H9 (cell line): ENCODE results near the gene LRRC28. TPM values are rescaled to one million over a fixed set of nuclear protein-coding genes. Genes with fewer than 3 reads are reported as not detected.

ENCODE experiments used
- DNase-seq: peaks from one replicate; pipeline ENCODE4 v3.0.0-alpha.2; 2017
- H2AFZ ChIP-seq: one replicate; pipeline ENCODE4 v1.6.1; 2013; ENCODE audit warnings: mild to moderate bottlenecking, low read length, control low read depth, moderate library complexity
- H2AK5ac ChIP-seq: 2 replicates; pipeline ENCODE4 v1.6.1; 2013; ENCODE audit warnings: low read length, control low read depth, mixed read lengths; ENCODE audit not compliant: insufficient read length
- H2BK120ac ChIP-seq: one replicate; pipeline ENCODE4 v1.6.1; 2013; ENCODE audit warnings: low read depth, mild to moderate bottlenecking, low read length, control low read depth, inconsistent platforms; ENCODE audit not compliant: poor library complexity, severe bottlenecking
- H2BK12ac ChIP-seq: 2 replicates; pipeline ENCODE4 v1.6.1; 2013; ENCODE audit warnings: low read length, control low read depth, mixed read lengths, low read depth; ENCODE audit not compliant: insufficient read length
- H2BK15ac ChIP-seq: 2 replicates; pipeline ENCODE4 v1.6.1; 2013; ENCODE audit warnings: low read depth, low read length, control low read depth
- H2BK20ac ChIP-seq: one replicate; pipeline ENCODE4 v1.6.1; 2013; ENCODE audit warnings: low read depth, mild to moderate bottlenecking, low read length, control low read depth, inconsistent platforms; ENCODE audit not compliant: poor library complexity, severe bottlenecking
- H2BK5ac ChIP-seq: 2 replicates; pipeline ENCODE4 v1.6.1; 2013; ENCODE audit warnings: low read length, control low read depth, mixed read lengths; ENCODE audit not compliant: insufficient read length
- H3K14ac ChIP-seq: 2 replicates; pipeline ENCODE4 v1.6.1; 2013; ENCODE audit warnings: low read length, control low read depth; ENCODE audit not compliant: insufficient read depth
- H3K18ac ChIP-seq: 2 replicates; pipeline ENCODE4 v1.6.1; 2013; ENCODE audit warnings: low read depth, mild to moderate bottlenecking, mixed read lengths, low read length, control low read depth; ENCODE audit not compliant: insufficient read length
- H3K23ac ChIP-seq: 2 replicates; pipeline ENCODE4 v1.6.1; 2013; ENCODE audit warnings: low read length, control low read depth, mixed read lengths, low read depth; ENCODE audit not compliant: insufficient read length
- H3K23me2 ChIP-seq: 2 replicates; pipeline ENCODE4 v1.6.1; 2013; ENCODE audit warnings: low read depth, mild to moderate bottlenecking, mixed read lengths, low read length, control low read depth; ENCODE audit not compliant: insufficient read length, poor library complexity, severe bottlenecking
- H3K27ac ChIP-seq: 2 replicates; pipeline ENCODE4 v1.5.1; 2013; ENCODE audit warnings: low read length, control low read depth, mixed read lengths, low read depth; ENCODE audit not compliant: insufficient read length
- H3K27me3 ChIP-seq: 2 replicates; pipeline ENCODE4 v1.6.1; 2013; ENCODE audit warnings: low read length, control low read depth, inconsistent platforms; ENCODE audit not compliant: insufficient read depth
- H3K4ac ChIP-seq: 2 replicates; pipeline ENCODE4 v1.6.1; 2013; ENCODE audit warnings: low read depth, mild to moderate bottlenecking, control low read depth, inconsistent platforms, low read length, moderate library complexity
- H3K4me1 ChIP-seq: 2 replicates; pipeline ENCODE4 v1.6.1; 2013; ENCODE audit warnings: low read length, control low read depth, inconsistent platforms; ENCODE audit not compliant: insufficient read depth
- H3K4me2 ChIP-seq: 2 replicates; pipeline ENCODE4 v1.6.1; 2013; ENCODE audit warnings: low read length, control low read depth, mixed read lengths; ENCODE audit not compliant: insufficient read length, insufficient read depth
- H3K56ac ChIP-seq: 2 replicates; pipeline ENCODE4 v1.6.1; 2013; ENCODE audit warnings: low read depth, mild to moderate bottlenecking, mixed read lengths, low read length, control low read depth; ENCODE audit not compliant: insufficient read length
- H3K79me1 ChIP-seq: 2 replicates; pipeline ENCODE4 v1.6.1; 2013; ENCODE audit warnings: low read depth, mild to moderate bottlenecking, moderate library complexity, low read length, control low read depth, inconsistent platforms; ENCODE audit not compliant: insufficient read depth, poor library complexity, severe bottlenecking
- H3K79me2 ChIP-seq: 2 replicates; pipeline ENCODE4 v1.6.1; 2013; ENCODE audit warnings: low read length, control low read depth, inconsistent platforms; ENCODE audit not compliant: insufficient read depth
- H3K9ac ChIP-seq: 2 replicates; pipeline ENCODE4 v1.6.1; 2013; ENCODE audit warnings: low read length, control low read depth, mixed read lengths; ENCODE audit not compliant: insufficient read length; ENCODE audit errors: extremely low read depth
- H3K9me3 ChIP-seq: one replicate; pipeline ENCODE4 v1.6.1; 2013; ENCODE audit warnings: low read depth, low read length, inconsistent platforms; ENCODE audit not compliant: control insufficient read depth
- H3T11ph ChIP-seq: one replicate; pipeline ENCODE4 v1.6.1; 2013; ENCODE audit warnings: mild to moderate bottlenecking, low read length, control low read depth, inconsistent platforms
- H4K20me1 ChIP-seq: one replicate; pipeline ENCODE4 v1.6.1; 2013; ENCODE audit not compliant: control insufficient read depth, insufficient read length, insufficient read depth
- H4K5ac ChIP-seq: 2 replicates; pipeline ENCODE4 v1.6.1; 2013; ENCODE audit warnings: low read depth, mild to moderate bottlenecking, mixed read lengths, low read length, control low read depth; ENCODE audit not compliant: insufficient read length
- H4K8ac ChIP-seq: replicated peaks from 2 replicates; pipeline ENCODE4 v1.6.1; 2013; ENCODE audit warnings: low read length, control low read depth, mixed read lengths, low read depth; ENCODE audit not compliant: insufficient read length
- H4K91ac ChIP-seq: 2 replicates; pipeline ENCODE4 v1.6.1; 2013; ENCODE audit warnings: low read depth, mild to moderate bottlenecking, moderate library complexity, mixed read lengths, low read length, control low read depth; ENCODE audit not compliant: insufficient read length
- H3K27ac Mint-ChIP-seq, 3 experiments: 2 replicates in 2 of 3; 3 replicates in 1 of 3; pipeline ENCODE4 v1.8.0; 2020 to 2021; ENCODE audit warnings: mixed read lengths in 3 of 3, mild to moderate bottlenecking in 1 of 3, moderate library complexity in 1 of 3
- H3K27me3 Mint-ChIP-seq: 2 replicates; pipeline ENCODE4 v1.8.0; 2021; ENCODE audit warnings: low read depth, mild to moderate bottlenecking, moderate library complexity, mixed read lengths
- H3K36me3 Mint-ChIP-seq, 3 experiments: 2 replicates in 2 of 3; 3 replicates in 1 of 3; pipeline ENCODE4 v1.8.0; 2020 to 2021; ENCODE audit warnings: low read depth in 3 of 3, mixed read lengths in 3 of 3; ENCODE audit not compliant: insufficient read depth in 1 of 3
- H3K4me1 Mint-ChIP-seq, 2 experiments: 2 replicates each; pipeline ENCODE4 v1.8.0; 2020; ENCODE audit warnings: mixed read lengths in 2 of 2
- H3K4me3 Mint-ChIP-seq, 2 experiments: 2 replicates in 1 of 2; 3 replicates in 1 of 2; pipeline ENCODE4 v1.8.0; 2020 to 2021; ENCODE audit warnings: mild to moderate bottlenecking in 2 of 2, mixed read lengths in 2 of 2, moderate library complexity in 1 of 2
- H3K9me3 Mint-ChIP-seq, 2 experiments: 2 replicates in 1 of 2; 3 replicates in 1 of 2; pipeline ENCODE4 v1.8.0; 2020; ENCODE audit warnings: mild to moderate bottlenecking in 2 of 2, mixed read lengths in 2 of 2, moderate library complexity in 1 of 2
- WGBS: extraction: QIAGEN DNeasy Blood & Tissue Kit; methylation state at CpG from one replicate; pipeline ENCODE4 v1.1.7; 2013; ENCODE audit warnings: missing lambda C conversion rate, low lambda C conversion rate, mixed read lengths; ENCODE audit not compliant: insufficient read length; ENCODE audit errors: extremely low coverage; 5-methylcytosine and 5-hydroxymethylcytosine counted together
- total RNA-seq: library from RNA; stranded (reverse); gene quantifications from 2 replicates; pipeline ENCODE4 v1.2.1, GENCODE V29; 2021
- TF ChIP-seq, protein P1 (sequence below): fragments of 200-600 bp; sonication (generic); conservative IDR thresholded peaks from 3 replicates; pipeline ENCODE4 v1.8.0; 2021; ENCODE audit warnings: antibody characterized with exemption, mild to moderate bottlenecking

LRRC28 gene
- total RNA-seq, 1 experiment from 2014 or later: 17.6 TPM

DNA sequence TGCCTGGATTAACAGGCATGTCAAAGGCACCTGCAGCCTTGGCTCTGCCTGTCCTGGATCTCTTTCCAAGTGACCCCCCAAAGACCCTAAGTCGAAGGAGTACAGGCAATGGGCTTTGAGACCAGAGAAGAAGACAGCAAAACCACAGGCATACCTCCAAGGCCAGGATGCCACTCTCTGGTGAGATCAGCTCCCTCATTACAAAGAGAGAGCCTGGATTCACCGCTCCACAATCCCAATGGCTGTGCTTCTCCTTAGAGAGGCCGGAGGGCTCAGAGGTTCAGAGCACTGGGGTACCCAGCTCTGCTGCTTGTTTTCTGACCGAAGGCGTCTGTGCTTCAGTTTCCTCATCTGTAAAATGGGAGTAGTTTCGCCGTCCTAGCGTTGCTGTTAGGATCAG, 160.0 kb downstream of the LRRC28 start:
- no peak overlapping the region for H2AK5ac ChIP-seq
- no peak overlapping the region for H3T11ph ChIP-seq
- Mint-ChIP-seq H3K4me1 (no peaks in the 10 kb centered on the region; a peak in 1 of 4 replicates), H3K36me3 (no peaks in the 10 kb centered on the region), H3K27ac (no peak overlapping the region; a peak in 1 of 7 replicates), H3K27me3 (no peaks in the 10 kb centered on the region), H3K4me3 (no peak overlapping the region), H3K9me3 (no peaks in the 10 kb centered on the region; a peak in 1 of 5 replicates)
- TF ChIP-seq, protein P1, sequence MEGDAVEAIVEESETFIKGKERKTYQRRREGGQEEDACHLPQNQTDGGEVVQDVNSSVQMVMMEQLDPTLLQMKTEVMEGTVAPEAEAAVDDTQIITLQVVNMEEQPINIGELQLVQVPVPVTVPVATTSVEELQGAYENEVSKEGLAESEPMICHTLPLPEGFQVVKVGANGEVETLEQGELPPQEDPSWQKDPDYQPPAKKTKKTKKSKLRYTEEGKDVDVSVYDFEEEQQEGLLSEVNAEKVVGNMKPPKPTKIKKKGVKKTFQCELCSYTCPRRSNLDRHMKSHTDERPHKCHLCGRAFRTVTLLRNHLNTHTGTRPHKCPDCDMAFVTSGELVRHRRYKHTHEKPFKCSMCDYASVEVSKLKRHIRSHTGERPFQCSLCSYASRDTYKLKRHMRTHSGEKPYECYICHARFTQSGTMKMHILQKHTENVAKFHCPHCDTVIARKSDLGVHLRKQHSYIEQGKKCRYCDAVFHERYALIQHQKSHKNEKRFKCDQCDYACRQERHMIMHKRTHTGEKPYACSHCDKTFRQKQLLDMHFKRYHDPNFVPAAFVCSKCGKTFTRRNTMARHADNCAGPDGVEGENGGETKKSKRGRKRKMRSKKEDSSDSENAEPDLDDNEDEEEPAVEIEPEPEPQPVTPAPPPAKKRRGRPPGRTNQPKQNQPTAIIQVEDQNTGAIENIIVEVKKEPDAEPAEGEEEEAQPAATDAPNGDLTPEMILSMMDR: no peak
- no peaks in the 10 kb centered on the region for H3K79me2 ChIP-seq
- H4K20me1 ChIP-seq: no peaks in the 10 kb centered on the region
- H3K27ac ChIP-seq: no peak overlapping the region
- H3K9me3 ChIP-seq: no peaks in the 10 kb centered on the region
- H3K23ac ChIP-seq: no peak overlapping the region
- H3K18ac ChIP-seq: no peak overlapping the region
- H2AFZ ChIP-seq: no peak overlapping the region
- H4K8ac ChIP-seq: no peak overlapping the region
- H2BK120ac ChIP-seq: no peak overlapping the region
- H2BK15ac ChIP-seq: no peak overlapping the region
- H3K9ac ChIP-seq: no peak overlapping the region
- no peak overlapping the region for H4K91ac ChIP-seq
- H2BK5ac ChIP-seq: no peak overlapping the region
- no peaks in the 10 kb centered on the region for H3K27me3 ChIP-seq
- no peak overlapping the region for H3K4ac ChIP-seq
- H3K14ac ChIP-seq: no peak overlapping the region
- no peaks in the 10 kb centered on the region for H3K4me1 ChIP-seq
- WGBS: no CpG with 5 or more reads among the region's 8 CpGs
- no peak overlapping the region for H3K4me2 ChIP-seq
- H2BK12ac ChIP-seq: no peak overlapping the region
- no peak for DNase-seq
- no peak overlapping the region for H3K56ac ChIP-seq
- no peak overlapping the region for H2BK20ac ChIP-seq
- H3K23me2 ChIP-seq: no peaks in the 10 kb centered on the region
- H3K79me1 ChIP-seq: no peaks in the 10 kb centered on the region
- no peak overlapping the region for H4K5ac ChIP-seq
